DOHH2 (cell line): ENCODE measurements around the gene PPM1A.

ENCODE experiments used
- H3F3A ChIP-seq: fragments of 200-600 bp; sonication (generic), shearing (Covaris generic); 2 replicates; pipeline ENCODE4 v1.6.0; 2016; ENCODE audit warnings: antibody characterized with exemption, mild to moderate bottlenecking; ENCODE audit not compliant: control insufficient read depth, insufficient read depth
- H3K27ac ChIP-seq: fragments of 200-600 bp; sonication (generic); 2 replicates; pipeline ENCODE4 v1.5.1; 2014; ENCODE audit warnings: low read depth, mild to moderate bottlenecking, low read length, moderate library complexity
- H3K27me3 ChIP-seq: fragments of 200-600 bp; sonication (generic); 2 replicates; pipeline ENCODE4 v1.6.1; 2014; ENCODE audit warnings: mild to moderate bottlenecking, low read length, mixed read lengths; ENCODE audit not compliant: control insufficient read depth
- H3K36me3 ChIP-seq: fragments of 200-600 bp; sonication (generic); 2 replicates; pipeline ENCODE4 v1.6.1; 2014; ENCODE audit warnings: mild to moderate bottlenecking, low read length, moderate library complexity, mixed read lengths; ENCODE audit not compliant: control insufficient read depth
- H3K4me1 ChIP-seq: fragments of 200-600 bp; sonication (generic); 2 replicates; pipeline ENCODE4 v1.6.1; 2014; ENCODE audit warnings: mild to moderate bottlenecking, low read length, mixed read lengths; ENCODE audit not compliant: control insufficient read depth
- H3K4me2 ChIP-seq: fragments of 200-600 bp; sonication (generic); 2 replicates; pipeline ENCODE4 v1.6.0; 2014; ENCODE audit warnings: mild to moderate bottlenecking, low read length, moderate library complexity
- H3K4me3 ChIP-seq: fragments of 200-600 bp; sonication (generic); 2 replicates; pipeline ENCODE4 v1.5.1; 2014; ENCODE audit warnings: mild to moderate bottlenecking, low read length, mixed read lengths
- H3K79me2 ChIP-seq: fragments of 200-600 bp; sonication (generic); 2 replicates; pipeline ENCODE4 v1.6.1; 2014; ENCODE audit warnings: mild to moderate bottlenecking, low read length, mixed read lengths; ENCODE audit not compliant: control insufficient read depth
- H3K9me2 ChIP-seq: fragments of 200-600 bp; sonication (generic); replicated peaks from 2 replicates; pipeline ENCODE4 v1.6.1; 2014; ENCODE audit warnings: mild to moderate bottlenecking, low read length, mixed read lengths; ENCODE audit not compliant: control insufficient read depth
- H3K9me3 ChIP-seq: fragments of 200-600 bp; sonication (generic); 2 replicates; pipeline ENCODE4 v1.6.1; 2014; ENCODE audit warnings: antibody characterized with exemption, low read length, mixed read lengths; ENCODE audit not compliant: control insufficient read depth, insufficient read depth
- H4K20me1 ChIP-seq: fragments of 200-600 bp; sonication (generic); 2 replicates; pipeline ENCODE4 v1.6.0; 2014; ENCODE audit warnings: low read depth, mild to moderate bottlenecking, antibody characterized with exemption, low read length, moderate library complexity; ENCODE audit not compliant: control insufficient read depth, insufficient read depth
- CTCF ChIP-seq: fragments of 200-600 bp; sonication (generic); IDR thresholded peaks from one replicate; pipeline ENCODE4 v1.5.1; 2014; ENCODE audit warnings: antibody characterized with exemption, mild to moderate bottlenecking, low read depth, low read length; ENCODE audit not compliant: poor library complexity, severe bottlenecking
- EZH2phosphoT487 ChIP-seq: fragments of 200-600 bp; sonication (generic); IDR thresholded peaks from 2 replicates; pipeline ENCODE4 v1.6.1; 2017; ENCODE audit warnings: borderline replicate concordance, mild to moderate bottlenecking, antibody characterized with exemption, low read length, moderate library complexity, mixed read lengths

Gene PPM1A

GRCh38 chr14:60220917-60221316, 28.1 kb upstream of the PPM1A start:
- Histone ChIP-seq H3K9me3 (no peaks in the 10 kb centered on the region), H4K20me1 (no peaks in the 10 kb centered on the region), H3K9me2 (no peaks in the 10 kb centered on the region), H3K4me1 (no peaks in the 10 kb centered on the region), H3F3A (no peaks in the 10 kb centered on the region), H3K4me3 (no peak overlapping the region), H3K36me3 (no peaks in the 10 kb centered on the region), H3K27ac (no peak overlapping the region), H3K79me2 (no peaks in the 10 kb centered on the region), H3K4me2 (no peak overlapping the region), H3K27me3 (no peaks in the 10 kb centered on the region)
- TF ChIP-seq EZH2phosphoT487 (no peak), CTCF (no peak)

GRCh38 chr14:60221457-60221856, 27.6 kb upstream of the PPM1A start:
- no peak overlapping the region for H3K4me2 ChIP-seq
- H3K27me3 ChIP-seq = no peaks in the 10 kb centered on the region
- no peaks in the 10 kb centered on the region for H4K20me1 ChIP-seq
- no peaks in the 10 kb centered on the region for H3K79me2 ChIP-seq
- no peak overlapping the region for H3K4me3 ChIP-seq
- no peaks in the 10 kb centered on the region for H3K9me3 ChIP-seq
- H3K36me3 ChIP-seq = no peaks in the 10 kb centered on the region
- H3F3A ChIP-seq = no peaks in the 10 kb centered on the region
- TF ChIP-seq EZH2phosphoT487 (no peak), CTCF (no peak)
- no peaks in the 10 kb centered on the region for H3K9me2 ChIP-seq
- no peaks in the 10 kb centered on the region for H3K4me1 ChIP-seq
- H3K27ac ChIP-seq = no peak overlapping the region

GRCh38 chr14:60222820-60223219, 26.2 kb upstream of the PPM1A start:
- H3K27ac ChIP-seq = no peak overlapping the region
- no peaks in the 10 kb centered on the region for H3F3A ChIP-seq
- H3K4me2 ChIP-seq = no peak overlapping the region
- H4K20me1 ChIP-seq = no peaks in the 10 kb centered on the region
- H3K9me3 ChIP-seq = no peaks in the 10 kb centered on the region
- TF ChIP-seq EZH2phosphoT487 (no peak), CTCF (no peak)
- no peak overlapping the region for H3K4me3 ChIP-seq
- H3K27me3 ChIP-seq = no peaks in the 10 kb centered on the region
- no peaks in the 10 kb centered on the region for H3K4me1 ChIP-seq
- H3K9me2 ChIP-seq = no peaks in the 10 kb centered on the region
- H3K79me2 ChIP-seq = no peaks in the 10 kb centered on the region
- H3K36me3 ChIP-seq = no peaks in the 10 kb centered on the region

GRCh38 chr14:60225265-60225664, 23.8 kb upstream of the PPM1A start:
- Histone ChIP-seq H3K27me3 (no peaks in the 10 kb centered on the region), H3K36me3 (no peaks in the 10 kb centered on the region), H3K9me2 (no peaks in the 10 kb centered on the region), H3K79me2 (no peaks in the 10 kb centered on the region), H3K4me2 (no peak overlapping the region), H3K9me3 (no peaks in the 10 kb centered on the region), H3K4me1 (no peaks in the 10 kb centered on the region), H4K20me1 (no peaks in the 10 kb centered on the region), H3K4me3 (no peak overlapping the region), H3F3A (no peaks in the 10 kb centered on the region), H3K27ac (no peak overlapping the region)
- no peak for TF ChIP-seq CTCF
- no peak for TF ChIP-seq EZH2phosphoT487
